ENCODE measurements around the gene CRYAA.

The CRYAA gene

DNA sequence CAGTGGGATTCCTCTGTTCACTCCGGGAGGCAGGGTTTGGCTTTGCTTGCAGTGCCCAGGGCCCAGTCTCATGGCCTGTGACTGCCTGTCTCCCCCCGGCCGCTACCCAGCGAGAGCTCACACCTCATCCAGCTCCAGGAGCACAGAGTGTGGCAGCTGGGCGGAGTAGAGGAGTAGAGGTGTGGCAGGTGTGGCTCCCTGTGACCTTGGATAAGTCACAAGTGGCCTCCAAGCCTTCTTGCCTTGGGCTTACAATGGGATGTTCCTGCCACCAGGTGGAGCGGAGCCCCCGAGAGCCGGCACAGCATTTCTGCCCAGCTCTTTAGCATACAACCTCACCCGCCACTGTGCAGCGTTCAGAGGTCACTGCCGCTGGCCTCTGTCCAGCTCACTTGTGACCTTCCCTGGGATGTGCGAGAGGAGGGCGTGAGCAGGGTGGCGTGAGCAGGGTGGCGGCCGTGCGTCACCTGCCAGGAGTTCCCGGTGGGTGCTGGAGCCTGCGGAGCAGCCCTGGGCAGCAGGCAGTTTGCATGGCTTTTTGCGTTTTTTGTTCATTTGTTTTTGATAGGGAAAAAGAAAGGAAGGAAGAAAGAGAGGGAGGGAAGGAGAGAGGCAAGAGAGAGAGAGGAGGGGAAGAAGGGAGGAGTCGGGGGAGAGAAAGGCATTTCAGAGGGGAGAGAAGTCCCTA, 42.4 kb downstream of the CRYAA start:
- WGBS, 2 experiments: 83 to 84% methylated on average over 21 of the region's 21 CpGs
- Histone ChIP-seq H3K9me3 (ENCODE audit: control insufficient read depth, low read length) (no peaks in the 10 kb centered on the region), H3K27me3 (ENCODE audit: control insufficient read depth, insufficient read depth, low read length, poor library complexity, severe bottlenecking) (no peaks in the 10 kb centered on the region), H3K27ac (ENCODE audit: insufficient read depth, low read depth, low read length, poor library complexity, severe bottlenecking) (no peak overlapping the region), H3K36me3 (ENCODE audit: control insufficient read depth, insufficient read depth, low read length) (no peaks in the 10 kb centered on the region), H3K4me3 (ENCODE audit: insufficient read depth, low read depth, low read length) (no peak overlapping the region), H3K4me1 (ENCODE audit: control insufficient read depth, insufficient read depth, low read length) (no peaks in the 10 kb centered on the region)

DNA sequence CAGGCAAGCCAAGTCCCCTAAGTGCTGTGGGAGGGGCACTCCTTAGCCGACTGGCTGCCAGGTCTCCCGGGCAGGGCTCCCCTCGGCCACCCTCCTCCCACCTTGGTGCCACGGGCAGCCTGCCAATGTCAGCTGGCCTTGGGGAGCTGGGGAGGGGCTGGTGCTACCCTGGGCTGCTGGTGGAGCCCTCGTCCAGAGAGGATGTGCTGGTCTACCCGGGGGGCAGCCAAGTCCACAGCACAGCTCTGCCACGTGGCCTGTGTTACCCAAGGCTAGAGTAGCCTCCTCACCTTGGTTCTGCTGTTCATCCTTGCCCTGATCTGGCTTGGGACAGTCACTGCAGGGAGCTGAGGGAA, 42.9 kb downstream of the CRYAA start:
- Histone ChIP-seq H3K27me3 (ENCODE audit: control insufficient read depth, insufficient read depth, low read length, poor library complexity, severe bottlenecking) (no peaks in the 10 kb centered on the region), H3K27ac (ENCODE audit: insufficient read depth, low read depth, low read length, poor library complexity, severe bottlenecking) (no peak overlapping the region), H3K9me3 (ENCODE audit: control insufficient read depth, low read length) (no peaks in the 10 kb centered on the region), H3K36me3 (ENCODE audit: control insufficient read depth, insufficient read depth, low read length) (no peaks in the 10 kb centered on the region), H3K4me1 (ENCODE audit: control insufficient read depth, insufficient read depth, low read length) (no peaks in the 10 kb centered on the region), H3K4me3 (ENCODE audit: insufficient read depth, low read depth, low read length) (no peak overlapping the region)
- 86% methylated on average over 7 of the region's 7 CpGs for WGBS, 2 experiments
